Upper lobe of left lung (tissue), 4 donors: Measurements from ENCODE around the gene DTWD2.

Source experiments
- CTCF ChIP-seq, 6 experiments: fragments of 450-650 bp in 4 of 6; fragments of 200-600 bp in 2 of 6; sonication (generic) in 2 of 6; IDR thresholded peaks; one replicate each; pipeline ENCODE4 v1.5.1; 2016 to 2019; ENCODE audit warnings: antibody characterized with exemption in 6 of 6
- EP300 ChIP-seq, 4 donors: sonication (generic); formaldehyde crosslinking; IDR thresholded peaks; one replicate each; pipeline ENCODE4 v1.5.1; 2017; ENCODE audit warnings: antibody characterized with exemption in 4 of 4, control low read depth in 2 of 4
- POLR2AphosphoS5 ChIP-seq, 2 donors: sonication (generic); formaldehyde crosslinking; IDR thresholded peaks; one replicate each; pipeline ENCODE4 v1.5.1; 2017; ENCODE audit warnings: antibody characterized with exemption in 2 of 2

DNA sequence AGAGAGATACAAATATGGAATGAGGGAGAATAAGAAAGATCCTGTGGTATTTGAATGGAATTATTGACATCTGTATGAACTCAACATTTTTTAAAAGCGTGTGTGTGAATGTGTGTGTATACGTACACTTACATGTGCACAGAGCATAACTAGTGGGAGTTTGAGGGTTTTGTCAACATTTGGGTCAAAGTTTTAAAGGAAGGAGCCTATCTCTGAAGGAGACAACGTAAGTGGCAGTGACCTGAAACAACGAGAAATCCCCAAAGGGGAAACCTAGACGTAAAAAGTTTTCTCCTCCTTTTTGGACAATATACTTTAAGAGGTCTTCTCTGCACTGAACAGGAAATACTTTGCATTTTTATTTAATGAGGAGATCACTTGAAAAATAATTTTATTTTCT is 40.2 kb upstream of the DTWD2 start:
- TF ChIP-seq CTCF (IDR thresholded peaks at IDR 0.05): no peak
- TF ChIP-seq POLR2AphosphoS5 (IDR thresholded peaks at IDR 0.05): no peak
- no peak for TF ChIP-seq EP300 (IDR thresholded peaks at IDR 0.05)
